Upper lobe of left lung (tissue), 4 donors: ENCODE data around the gene BMI1.

Source experiments
- CTCF ChIP-seq, 6 experiments: fragments of 450-650 bp in 4 of 6; fragments of 200-600 bp in 2 of 6; sonication (generic) in 2 of 6; IDR thresholded peaks; one replicate each; pipeline ENCODE4 v1.5.1; 2016 to 2019; ENCODE audit warnings: antibody characterized with exemption in 6 of 6
- POLR2A ChIP-seq, 4 donors: fragments of 450-650 bp; IDR thresholded peaks; one replicate each; pipeline ENCODE4 v1.5.1; 2016 to 2017; ENCODE audit warnings: antibody characterized with exemption in 4 of 4, mild to moderate bottlenecking in 2 of 4
- POLR2AphosphoS5 ChIP-seq, 2 donors: sonication (generic); formaldehyde crosslinking; IDR thresholded peaks; one replicate each; pipeline ENCODE4 v1.5.1; 2017; ENCODE audit warnings: antibody characterized with exemption in 2 of 2

- TF ChIP-seq CTCF (IDR thresholded peaks at IDR 0.05): no peak
- TF ChIP-seq POLR2A (IDR thresholded peaks at IDR 0.05): no peak
- TF ChIP-seq POLR2AphosphoS5 (IDR thresholded peaks at IDR 0.05): no peak
These were observed 2.1 kb upstream of the BMI1 start for GRCh38 chr10:22318772-22319171.
